H1 (cell line): Measurements from ENCODE around the gene CYP4V2. TPM values are rescaled to one million over a fixed set of nuclear protein-coding genes. Genes with fewer than 3 reads are reported as not detected.

Source experiments
- CTCF ChIA-PET: fragments of 300-600 bp; sonication (Branson Sonifier 250); formaldehyde crosslinking; loops from one replicate; lab custom pipeline; 2021; ENCODE audit not compliant: partially characterized antibody; lab: Charles Lee
- POLR2A ChIA-PET: fragments of 300-600 bp; sonication (Branson Sonifier 250); formaldehyde crosslinking; loops from one replicate; lab custom pipeline; 2021; ENCODE audit warnings: inconsistent platforms; ENCODE audit not compliant: partially characterized antibody; lab: Charles Lee
- DNase-seq, 2 experiments: peaks; one replicate each; pipeline versions ENCODE4 v3.0.0 to v3.0.0-alpha.2; 2010 to 2022; ENCODE audit warnings: low spot score in 2 of 2, low read depth in 1 of 2, mixed read lengths in 1 of 2
- FAIRE-seq: peaks from 2 replicates; lab custom pipeline; 2011; peaks lifted over from hg19 to GRCh38; lab: Jason Lieb, UNC
- H2AFZ ChIP-seq: 2 replicates; pipeline ENCODE4 v1.8.1; 2012; ENCODE audit warnings: low read length, inconsistent platforms
- H2AK5ac ChIP-seq: 2 replicates; pipeline ENCODE4 v1.6.1; 2013; ENCODE audit warnings: low read depth, low read length
- H2BK120ac ChIP-seq: replicated peaks from 2 replicates; pipeline ENCODE3; 2013; ENCODE audit warnings: low read depth, low read length, inconsistent platforms
- H2BK12ac ChIP-seq: 2 replicates; pipeline ENCODE4 v1.6.1; 2013; ENCODE audit warnings: low read depth, low read length
- H2BK15ac ChIP-seq: 2 replicates; pipeline ENCODE4 v1.6.1; 2013; ENCODE audit warnings: low read length
- H2BK20ac ChIP-seq: 2 replicates; pipeline ENCODE4 v1.6.1; 2013; ENCODE audit warnings: low read length
- H2BK5ac ChIP-seq: 2 replicates; pipeline ENCODE4 v1.6.1; 2013; ENCODE audit warnings: low read depth, low read length
- H3K14ac ChIP-seq: 2 replicates; pipeline ENCODE4 v1.6.1; 2013; ENCODE audit warnings: inconsistent platforms; ENCODE audit not compliant: insufficient read length
- H3K18ac ChIP-seq: 2 replicates; pipeline ENCODE4 v1.6.1; 2013; ENCODE audit warnings: low read length; ENCODE audit errors: extremely low read depth
- H3K23ac ChIP-seq: 2 replicates; pipeline ENCODE4 v1.6.1; 2013; ENCODE audit warnings: inconsistent platforms; ENCODE audit not compliant: insufficient read length
- H3K23me2 ChIP-seq: 2 replicates; pipeline ENCODE4 v1.6.1; 2013; ENCODE audit warnings: low read depth, low read length
- H3K27ac ChIP-seq: 2 replicates; pipeline ENCODE4 v1.6.1; 2011; ENCODE audit warnings: low read depth, low read length, inconsistent platforms
- H3K27me3 ChIP-seq, 4 experiments: replicated peaks in 1 of 4; 1 replicate in 1 of 4; 2 replicates in 3 of 4; pipeline versions ENCODE4 v1.6.1 to v1.8.1; 2011 to 2013; ENCODE audit warnings: low read length in 3 of 4, mild to moderate bottlenecking in 3 of 4, inconsistent platforms in 2 of 4, mixed read lengths in 2 of 4, moderate library complexity in 1 of 4; ENCODE audit not compliant: control insufficient read depth in 3 of 4, insufficient read depth in 3 of 4; ENCODE audit errors: extremely low read depth in 1 of 4
- H3K36me3 ChIP-seq, 4 experiments: 2 replicates each; pipeline versions ENCODE4 v1.6.1 to v1.8.1; 2011 to 2013; ENCODE audit warnings: mild to moderate bottlenecking in 4 of 4, low read length in 3 of 4, moderate library complexity in 2 of 4, control low read depth in 1 of 4, inconsistent platforms in 1 of 4; ENCODE audit not compliant: insufficient read depth in 4 of 4, control insufficient read depth in 2 of 4
- H3K4ac ChIP-seq: replicated peaks from 2 replicates; pipeline ENCODE3; 2013; ENCODE audit warnings: low read length, low read depth, mixed read lengths, inconsistent platforms; ENCODE audit not compliant: insufficient read length
- H3K4me1 ChIP-seq, 4 experiments: replicated peaks in 1 of 4; 1 replicate in 1 of 4; 2 replicates in 3 of 4; pipeline versions ENCODE4 v1.6.1 to v1.8.1; 2011 to 2013; ENCODE audit warnings: low read length in 3 of 4, inconsistent platforms in 2 of 4, mixed read lengths in 1 of 4; ENCODE audit not compliant: insufficient read depth in 4 of 4, control insufficient read depth in 3 of 4
- H3K4me2 ChIP-seq, 2 experiments: 2 replicates each; pipeline versions ENCODE4 v1.6.1 to v1.8.1; 2011 to 2013; ENCODE audit warnings: low read depth in 2 of 2, low read length in 2 of 2, control low read depth in 1 of 2, inconsistent platforms in 1 of 2, mild to moderate bottlenecking in 1 of 2; ENCODE audit not compliant: insufficient read depth in 1 of 2
- H3K4me3 ChIP-seq, 4 experiments: fragments of 200-600, 300-600 bp in 1 of 4; sonication (generic), shearing (Covaris generic), sonication (Bioruptor Twin) in 1 of 4; 2 replicates each; pipeline versions ENCODE4 v1.5.1 to v1.8.1; 2011 to 2016; ENCODE audit warnings: low read length in 4 of 4, low read depth in 3 of 4, control low read depth in 2 of 4, inconsistent platforms in 2 of 4, mild to moderate bottlenecking in 2 of 4, mixed read lengths in 1 of 4, moderate library complexity in 1 of 4; ENCODE audit not compliant: insufficient read depth in 2 of 4; ENCODE audit errors: extremely low read depth in 1 of 4
- H3K56ac ChIP-seq: replicated peaks from 2 replicates; pipeline ENCODE3; 2013; ENCODE audit warnings: low read depth, mild to moderate bottlenecking, mixed read lengths, low read length, inconsistent platforms; ENCODE audit not compliant: insufficient read length
- H3K79me1 ChIP-seq: 2 replicates; pipeline ENCODE4 v1.6.1; 2013; ENCODE audit warnings: low read depth, low read length, control low read depth
- H3K79me2 ChIP-seq, 2 experiments: 2 replicates each; pipeline versions ENCODE4 v1.6.1 to v1.8.1; 2012 to 2013; ENCODE audit warnings: low read length in 2 of 2, mild to moderate bottlenecking in 2 of 2, inconsistent platforms in 1 of 2; ENCODE audit not compliant: insufficient read depth in 2 of 2, control insufficient read depth in 1 of 2
- H3K9ac ChIP-seq, 4 experiments: replicated peaks in 1 of 4; 1 replicate in 1 of 4; 2 replicates in 3 of 4; pipeline versions ENCODE4 v1.6.1 to v1.8.1; 2011 to 2013; ENCODE audit warnings: low read depth in 3 of 4, low read length in 3 of 4, control low read depth in 2 of 4, mild to moderate bottlenecking in 2 of 4, moderate library complexity in 2 of 4, inconsistent platforms in 1 of 4; ENCODE audit errors: extremely low read depth in 1 of 4
- H3K9me3 ChIP-seq, 2 experiments: 2 replicates each; pipeline versions ENCODE4 v1.6.1 to v1.8.1; 2012 to 2013; ENCODE audit warnings: mild to moderate bottlenecking in 2 of 2, moderate library complexity in 2 of 2, control low read depth in 1 of 2, inconsistent platforms in 1 of 2, low read depth in 1 of 2, low read length in 1 of 2, mixed read lengths in 1 of 2; ENCODE audit not compliant: insufficient read depth in 2 of 2
- H4K20me1 ChIP-seq, 2 experiments: replicated peaks in 1 of 2; 2 replicates each; pipeline versions ENCODE3 to v1.8.1; 2011 to 2013; ENCODE audit warnings: inconsistent platforms in 2 of 2, low read length in 2 of 2, mild to moderate bottlenecking in 1 of 2; ENCODE audit not compliant: insufficient read depth in 2 of 2, control insufficient read depth in 1 of 2
- H4K5ac ChIP-seq: 2 replicates; pipeline ENCODE4 v1.6.1; 2013; ENCODE audit warnings: low read length, low read depth, mixed read lengths, inconsistent platforms; ENCODE audit not compliant: insufficient read length
- H4K8ac ChIP-seq: 2 replicates; pipeline ENCODE4 v1.8.0; 2013; ENCODE audit warnings: mild to moderate bottlenecking, moderate library complexity, low read length, inconsistent platforms; ENCODE audit not compliant: insufficient read depth; ENCODE audit errors: extremely low read depth
- H4K91ac ChIP-seq: replicated peaks from 2 replicates; pipeline ENCODE3; 2013; ENCODE audit warnings: low read length, mixed read lengths, inconsistent platforms; ENCODE audit not compliant: insufficient read length
- BRCA1 ChIP-seq: IDR thresholded peaks from 2 replicates; pipeline ENCODE4 v1.6.1; 2012; ENCODE audit warnings: low read depth, low read length, improper control_type of control experiment
- KDM5A ChIP-seq: fragments of 200-600 bp; IDR thresholded peaks from 2 replicates; pipeline ENCODE4 v1.7.1; 2012; ENCODE audit warnings: mild to moderate bottlenecking, low read length, inconsistent platforms, mixed read lengths
- TAF7 ChIP-seq: optimal IDR thresholded peaks from 2 replicates; pipeline ENCODE3; 2011; ENCODE audit warnings: low read depth, mild to moderate bottlenecking, inconsistent platforms, low read length, moderate library complexity, borderline replicate concordance
- TCF12 ChIP-seq: IDR thresholded peaks from 2 replicates; pipeline ENCODE4 v1.6.1; 2011; ENCODE audit warnings: low read depth, mild to moderate bottlenecking, low read length
- WGBS, 2 experiments: shearing (Covaris generic) in 1 of 2; methylation state at CpG; one replicate each; pipeline versions ENCODE4 v1.1.6 to v1.1.7; 2013 to 2015; ENCODE audit warnings: low lambda C conversion rate in 2 of 2, mixed read lengths in 2 of 2, inconsistent platforms in 1 of 2, low coverage in 1 of 2, missing lambda C conversion rate in 1 of 2; ENCODE audit not compliant: insufficient replicate concordance in 2 of 2, insufficient coverage in 1 of 2, insufficient read length in 1 of 2; ENCODE audit errors: extremely low coverage in 1 of 2, missing lambda C conversion rate in 1 of 2; 5-methylcytosine and 5-hydroxymethylcytosine counted together
- polyA plus RNA-seq, 7 experiments: library from polyadenylated mRNA; depleted of rRNA in 3 of 7; stranded (reverse) in 5 of 7; unstranded in 2 of 7; fragments of >200 nt in 5 of 7; fragments of 200-250 nt in 2 of 7; gene quantifications; 1 replicate in 5 of 7; 2 replicates in 1 of 7; 4 replicates in 1 of 7; pipeline versions ENCODE4 v1.2.1 to v1.2.3, GENCODE V29; 2011 to 2013; ENCODE audit warnings: missing spikeins in 2 of 7, mixed read lengths in 2 of 7
- total RNA-seq: library from RNA; stranded (reverse); fragmentation: NEBNext Ultra II Directional; extraction: Animal tissue kit (Norgen Biotek cat#: 25700); gene quantifications from 2 replicates; pipeline ENCODE4 v1.2.1, GENCODE V29; 2021

Gene CYP4V2
- total and polyA plus RNA-seq, 2 of the 8 experiments (the other 6 are each of a cell fraction or from before 2014, with no cell fraction given) = 0.65 to 1.0 TPM

GRCh38 chr4:186161138-186161537 is 30.2 kb upstream of the CYP4V2 start:
- no peak overlapping the region for H3K14ac ChIP-seq
- FAIRE-seq = no peak
- no peak overlapping the region for H3K4ac ChIP-seq
- no peak overlapping the region for H2AFZ ChIP-seq
- peaks cover 0 to 2% (median 0%) of the 10 kb centered on the region in 4 experiments; a peak in 2 of 7 replicates for H3K4me1 ChIP-seq
- H4K8ac ChIP-seq = no peak overlapping the region
- no peak overlapping the region for H3K23ac ChIP-seq
- H3K4me2 ChIP-seq = no peak overlapping the region
- no peaks in the 10 kb centered on the region for H3K9me3 ChIP-seq
- no peak overlapping the region for H3K18ac ChIP-seq
- H2BK15ac ChIP-seq = no peak overlapping the region
- H4K20me1 ChIP-seq = peaks cover 0 to 9% of the 10 kb centered on the region in 2 experiments
- no peak overlapping the region for H3K9ac ChIP-seq
- no peak overlapping the region for H3K27ac ChIP-seq
- ChIA-PET POLR2A (interaction anchor here (1.0 to 1.4 kb wide), 2 partner anchors 10 to 17 kb away, joined by 3 read pairs; no protein-coding TSS in a partner anchor), CTCF (interaction anchor here (1.1 to 1.6 kb wide), 3 partner anchors 9 to 33 kb away, joined by 3 to 7 read pairs (median 6); no protein-coding TSS in a partner anchor)
- H2BK12ac ChIP-seq = no peak overlapping the region
- H3K79me1 ChIP-seq = no peaks in the 10 kb centered on the region; the same call in 1 of the 2 replicates
- H3K56ac ChIP-seq = no peak overlapping the region
- H3K4me3 ChIP-seq = no peak overlapping the region
- no peaks in the 10 kb centered on the region for H3K27me3 ChIP-seq
- DNase-seq = no peak
- TF ChIP-seq BRCA1 = no peak
- TF ChIP-seq KDM5A = no peak
- TF ChIP-seq TCF12 = 0 out of 2 replicates have a peak, but pooled peaks have one; percentile 19
- TF ChIP-seq TAF7 = no peak
- no peaks in the 10 kb centered on the region for H3K79me2 ChIP-seq
- H2BK5ac ChIP-seq = no peak overlapping the region
- H2BK120ac ChIP-seq = no peak overlapping the region
- H4K5ac ChIP-seq = no peak overlapping the region
- peaks cover 10% of the 10 kb centered on the region; the same call in 1 of the 2 replicates for H3K23me2 ChIP-seq
- H2BK20ac ChIP-seq = no peak overlapping the region
- 85% methylated on average over 6 of the region's 6 CpGs; no CpG with 5 or more reads in 1 of the 2 experiments for WGBS, 2 experiments
- peaks cover 0 to 13% (median 2%) of the 10 kb centered on the region in 4 experiments; a peak in 2 of 8 replicates for H3K36me3 ChIP-seq
- H4K91ac ChIP-seq = no peak overlapping the region
- no peak overlapping the region for H2AK5ac ChIP-seq
